HG02981 (cell line): ENCODE results near the gene SOX30.

Source experiments
- ATAC-seq: cut with Tn5 transposase; IDR thresholded peaks from one replicate; pipeline ENCODE4 v1.9.1; 2021; ENCODE audit warnings: mild to moderate bottlenecking, moderate library complexity; ENCODE audit not compliant: unreplicated experiment

SOX30 gene

GRCh38 chr5:157665467-157666070 is 13.3 kb upstream of the SOX30 start:
- no peak for ATAC-seq

GRCh38 chr5:157659868-157660660 is 7.8 kb upstream of the SOX30 start:
- no peak for ATAC-seq

- ATAC-seq: no peak
Measured at GRCh38 chr5:157658893-157659292, 6.7 kb upstream of the SOX30 start.

- ATAC-seq: no peak
Measured at GRCh38 chr5:157657516-157657915, 5.3 kb upstream of the SOX30 start.

GRCh38 chr5:157651623-157652376 is 438 bp downstream of the SOX30 start:
- peak; percentile 95 for ATAC-seq

- no peak for ATAC-seq
Measured at GRCh38 chr5:157650991-157651611, 1.1 kb downstream of the SOX30 start.

GRCh38 chr5:157649101-157649500 is 3.1 kb downstream of the SOX30 start:
- no peak for ATAC-seq

GRCh38 chr5:157648275-157648990 is 3.8 kb downstream of the SOX30 start:
- ATAC-seq: no peak

GRCh38 chr5:157640406-157641066 is 11.7 kb downstream of the SOX30 start:
- ATAC-seq: no peak

GRCh38 chr5:157630341-157630740 is 21.9 kb downstream of the SOX30 start:
- ATAC-seq: no peak

GRCh38 chr5:157626831-157627230 is 25.4 kb downstream of the SOX30 start:
- ATAC-seq: no peak

GRCh38 chr5:157624144-157624543 is 28.1 kb downstream of the SOX30 start:
- ATAC-seq: no peak

- ATAC-seq: no peak
Measured at GRCh38 chr5:157620776-157621175, 31.5 kb downstream of the SOX30 start.

GRCh38 chr5:157618191-157618765 is 34.0 kb downstream of the SOX30 start:
- no peak for ATAC-seq

- ATAC-seq: no peak
Measured at GRCh38 chr5:157616785-157617184, 35.5 kb downstream of the SOX30 start.

- ATAC-seq: no peak
Measured at GRCh38 chr5:157613385-157614245, 38.6 kb downstream of the SOX30 start.

GRCh38 chr5:157612581-157612980 is 39.7 kb downstream of the SOX30 start:
- no peak for ATAC-seq

- peak; percentile 60 for ATAC-seq
Measured at GRCh38 chr5:157611571-157612476, 40.4 kb downstream of the SOX30 start.
